ENCODE results near the gene DCHS1.

The DCHS1 gene

GRCh38 chr11:6650104-6650503 lies 5.5 kb downstream of the DCHS1 start:
- FAIRE-seq = no peak

GRCh38 chr11:6648501-6648900 lies 7.1 kb downstream of the DCHS1 start:
- DNase-seq (ENCODE audit: insufficient read length, low spot score) (no peak), FAIRE-seq (no peak)

More at GRCh38 chr11:6650104-6650503, 5.5 kb downstream of the DCHS1 start:
- DNase-seq (ENCODE audit: insufficient read length, low spot score) = no peak

GRCh38 chr11:6647836-6648235 lies 7.8 kb downstream of the DCHS1 start:
- no peak for DNase-seq (ENCODE audit: insufficient read length, low spot score)
- FAIRE-seq = no peak

GRCh38 chr11:6646918-6647679 lies 8.5 kb downstream of the DCHS1 start:
- peak; percentile 64 for FAIRE-seq
- peak; percentile 66 for DNase-seq (ENCODE audit: insufficient read length, low spot score)

GRCh38 chr11:6646576-6646917 lies 9.1 kb downstream of the DCHS1 start:
- DNase-seq (ENCODE audit: insufficient read length, low spot score) (no peak), FAIRE-seq (peak; percentile 81)

GRCh38 chr11:6646071-6646470 lies 9.5 kb downstream of the DCHS1 start:
- FAIRE-seq = no peak
- DNase-seq (ENCODE audit: insufficient read length, low spot score) = no peak

GRCh38 chr11:6642957-6643356 lies 12.7 kb downstream of the DCHS1 start:
- DNase-seq (ENCODE audit: insufficient read length, low spot score) = no peak
- FAIRE-seq = no peak

- DNase-seq (ENCODE audit: insufficient read length, low spot score) (no peak), FAIRE-seq (no peak)
Measured at GRCh38 chr11:6640985-6641701, 14.5 kb downstream of the DCHS1 start.

- no peak for FAIRE-seq
- no peak for DNase-seq (ENCODE audit: insufficient read length, low spot score)
Measured at GRCh38 chr11:6640036-6640984, 15.3 kb downstream of the DCHS1 start.

GRCh38 chr11:6638429-6638828 lies 17.2 kb downstream of the DCHS1 start:
- DNase-seq (ENCODE audit: insufficient read length, low spot score) (no peak), FAIRE-seq (no peak)

- FAIRE-seq = no peak
- no peak for DNase-seq (ENCODE audit: insufficient read length, low spot score)
Measured at GRCh38 chr11:6637871-6638270, 17.7 kb downstream of the DCHS1 start.

- DNase-seq (ENCODE audit: insufficient read length, low spot score) (no peak), FAIRE-seq (no peak)
Measured at GRCh38 chr11:6636480-6636879, 19.1 kb downstream of the DCHS1 start.

GRCh38 chr11:6635082-6635932 lies 20.3 kb downstream of the DCHS1 start:
- FAIRE-seq = no peak
- no peak for DNase-seq (ENCODE audit: insufficient read length, low spot score)

- no peak for FAIRE-seq
- DNase-seq (ENCODE audit: insufficient read length, low spot score) = no peak
Measured at GRCh38 chr11:6634534-6634933, 21.1 kb downstream of the DCHS1 start.

- no peak for DNase-seq (ENCODE audit: insufficient read length, low spot score)
Measured at GRCh38 chr11:6633422-6634408, 21.9 kb downstream of the DCHS1 start.

GRCh38 chr11:6632116-6633073 lies 23.2 kb downstream of the DCHS1 start:
- DNase-seq (ENCODE audit: insufficient read length, low spot score) = no peak

More at GRCh38 chr11:6633422-6634408, 21.9 kb downstream of the DCHS1 start:
- FAIRE-seq = no peak

GRCh38 chr11:6631361-6631890 lies 24.2 kb downstream of the DCHS1 start:
- FAIRE-seq = no peak
- no peak for DNase-seq (ENCODE audit: insufficient read length, low spot score)

More at GRCh38 chr11:6632116-6633073, 23.2 kb downstream of the DCHS1 start:
- no peak for FAIRE-seq
